ENCODE data around the gene SLC7A4.
"Not testable (repeated sequence)": the region's sequence is repeated elsewhere in the genome, so short reads cannot be mapped to it uniquely, and the experiment has no call there.

SLC7A4 gene

GRCh38 chr22:21061660-21062321 lies 29.4 kb upstream of the SLC7A4 start:
- FAIRE-seq, result not testable (repeated sequence)

GRCh38 chr22:21060363-21060762 lies 28.0 kb upstream of the SLC7A4 start:
- FAIRE-seq, result not testable (repeated sequence)

GRCh38 chr22:21055880-21056319 lies 23.5 kb upstream of the SLC7A4 start:
- FAIRE-seq, result no peak

GRCh38 chr22:21055564-21055834 lies 23.1 kb upstream of the SLC7A4 start:
- no peak for FAIRE-seq

GRCh38 chr22:21054714-21055563 lies 22.6 kb upstream of the SLC7A4 start:
- FAIRE-seq, result no peak

GRCh38 chr22:21054046-21054713 lies 21.8 kb upstream of the SLC7A4 start:
- FAIRE-seq, result no peak

- FAIRE-seq, result no peak
Measured at GRCh38 chr22:21052715-21053459, 20.5 kb upstream of the SLC7A4 start.

- FAIRE-seq, result no peak
Measured at GRCh38 chr22:21051831-21052400, 19.6 kb upstream of the SLC7A4 start.

GRCh38 chr22:21051145-21051830 lies 18.9 kb upstream of the SLC7A4 start:
- no peak for FAIRE-seq

GRCh38 chr22:21048965-21049364 lies 16.6 kb upstream of the SLC7A4 start:
- FAIRE-seq, result not testable (repeated sequence)

GRCh38 chr22:21048448-21048847 lies 16.1 kb upstream of the SLC7A4 start:
- not testable (repeated sequence) for FAIRE-seq

GRCh38 chr22:21047730-21048129 lies 15.4 kb upstream of the SLC7A4 start:
- no peak for FAIRE-seq

- FAIRE-seq, result no peak
Measured at GRCh38 chr22:21047035-21047661, 14.8 kb upstream of the SLC7A4 start.

GRCh38 chr22:21045585-21046294 lies 13.4 kb upstream of the SLC7A4 start, which contains the start of gene LRRC74B:
Gene LRRC74B (plus strand): TSS chr22:21045946. CDS start chr22:21045987, 41 bp downstream.
- FAIRE-seq, result peak; percentile 70

GRCh38 chr22:21044931-21045584 lies 12.7 kb upstream of the SLC7A4 start:
- FAIRE-seq, result no peak

- FAIRE-seq, result no peak
Measured at GRCh38 chr22:21043860-21044535, 11.6 kb upstream of the SLC7A4 start.

- FAIRE-seq, result no peak
Measured at GRCh38 chr22:21042978-21043859, 10.9 kb upstream of the SLC7A4 start.

- no peak for FAIRE-seq
Measured at GRCh38 chr22:21041937-21042336, 9.6 kb upstream of the SLC7A4 start.

Measured in endometrium (tissue), 2 donors.